Measurements from ENCODE around the gene AGBL4. TPM values are rescaled to one million over a fixed set of nuclear protein-coding genes. Genes with fewer than 3 reads are reported as not detected.

AGBL4 gene
- total RNA-seq, 1 experiment from 2014 or later: not detected

DNA sequence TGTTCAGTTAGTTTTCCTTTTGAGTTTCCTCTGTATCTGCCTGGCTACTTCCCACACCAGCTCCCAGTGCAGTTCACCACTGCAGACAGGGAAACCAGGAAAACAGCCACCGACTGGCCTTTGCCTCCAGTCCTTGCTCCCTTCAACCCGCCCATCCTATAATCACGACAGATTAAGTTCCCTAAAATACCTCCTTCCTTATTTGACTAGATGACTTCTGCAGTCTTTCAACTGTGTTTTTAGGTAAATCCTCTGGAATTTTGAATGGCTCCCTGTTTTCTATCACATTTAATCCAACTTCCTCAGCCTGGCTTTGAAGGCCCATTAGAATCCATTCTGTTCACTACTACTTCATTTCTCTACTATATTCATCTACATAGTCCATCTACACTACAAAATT is 1284.7 kb downstream of the AGBL4 start:
- Histone ChIP-seq H3K36me3 (ENCODE audit: control insufficient read depth in 1 of 2, insufficient read depth in 2 of 2, low read length in 2 of 2) (no peaks in the 10 kb centered on the region), H3K4me1 (ENCODE audit: control insufficient read depth in 1 of 2, insufficient read depth in 2 of 2, low read length in 2 of 2) (no peaks in the 10 kb centered on the region), H3K9me2 (ENCODE audit: insufficient read depth) (no peaks in the 10 kb centered on the region), H2AFZ (ENCODE audit: low read depth, low read length, poor library complexity, severe bottlenecking) (no peak overlapping the region), H3K9me3 (ENCODE audit: control insufficient read depth in 1 of 2, insufficient read depth in 1 of 2, low read depth in 1 of 2, low read length in 2 of 2) (no peaks in the 10 kb centered on the region), H3K9ac (ENCODE audit: low read length) (no peak overlapping the region), H3K4me3 (replicated peaks in 1 of 2; ENCODE audit: low read depth in 1 of 2, low read length in 2 of 2) (no peak overlapping the region), H4K20me1 (ENCODE audit: insufficient read depth) (no peaks in the 10 kb centered on the region), H3K4me2 (ENCODE audit: low read length) (no peak overlapping the region), H3K79me2 (ENCODE audit: insufficient read depth, low read length) (no peaks in the 10 kb centered on the region), H3K27me3 (ENCODE audit: insufficient read depth, low read length) (peaks cover 18% of the 10 kb centered on the region), H3K27ac (ENCODE audit: low read depth, low read length) (no peak overlapping the region)
- TF ChIP-seq TCF7L2 (IDR thresholded peaks at IDR 0.05; ENCODE audit: borderline replicate concordance, extremely low read depth, insufficient read depth, insufficient read length): no peak
- TF ChIP-seq SIN3A (IDR thresholded peaks at IDR 0.05; ENCODE audit: low read depth): no peak
- TF ChIP-seq MAX (IDR thresholded peaks at IDR 0.05): no peak
- TF ChIP-seq ELF1 (IDR thresholded peaks at IDR 0.05; ENCODE audit: borderline replicate concordance, low read depth): no peak
- TF ChIP-seq ZNF274 (IDR thresholded peaks at IDR 0.05; ENCODE audit: low read depth, low read length): no peak
- TF ChIP-seq EZH2 (IDR thresholded peaks at IDR 0.05): no peak
- TF ChIP-seq YY1 (IDR thresholded peaks at IDR 0.05; ENCODE audit: extremely low read depth, insufficient replicate concordance, low read depth, low read length): no peak
- TF ChIP-seq EGR1 (IDR thresholded peaks at IDR 0.05; ENCODE audit: low read depth): no peak
- TF ChIP-seq SP1 (IDR thresholded peaks at IDR 0.05; ENCODE audit: low read depth): no peak
- no peak for TF ChIP-seq JUND (IDR thresholded peaks at IDR 0.05)
- no peak for TF ChIP-seq POLR2AphosphoS5 (IDR thresholded peaks at IDR 0.05; ENCODE audit: low read depth, low read length)
- no peak for TF ChIP-seq REST (IDR thresholded peaks at IDR 0.05; ENCODE audit: low read depth)
- intact Hi-C loops (cut with micrococcal nuclease): no loop called here
- ChIA-PET CTCF (no interaction called here), RAD21 (ENCODE audit: low non-redundant PET in 1 of 2, low total read pairs in 2 of 2, uncharacterized antibody in 2 of 2, unreplicated experiment in 2 of 2) (no interaction called here), POLR2A (no interaction called here)
- no peak for ATAC-seq
- DNase-seq (ENCODE audit: low read depth, low spot score): no peak
- BruUV-seq (replicated peaks): no TSS peak

Measured in HCT116 (cell line).